Calu3 (cell line): ENCODE results near the gene VPS26A. TPM values are rescaled to one million over a fixed set of nuclear protein-coding genes. Genes with fewer than 3 reads are reported as not detected.

Experiments
- BruUV-seq: library from RNA; stranded (reverse); fragments of 400-500 nt; replicated peaks from 2 replicates; lab custom pipeline; 2021; lab: Mats Ljungman, UMichigan
- CTCF ChIA-PET: fragments of 300-600 bp; sonication (Branson Sonifier 250); formaldehyde crosslinking; loops from one replicate; lab custom pipeline; 2022; ENCODE audit warnings: antibody characterized with exemption; lab: Charles Lee
- DNase-seq: peaks from one replicate; pipeline ENCODE4 v3.0.0; 2022
- H3K27ac Mint-ChIP-seq: one replicate; pipeline ENCODE4 v1.8.0; 2022; ENCODE audit warnings: mixed read lengths; ENCODE audit not compliant: unreplicated experiment
- H3K27me3 Mint-ChIP-seq: one replicate; pipeline ENCODE4 v1.8.0; 2022; ENCODE audit warnings: mixed read lengths; ENCODE audit not compliant: unreplicated experiment
- H3K36me3 Mint-ChIP-seq: one replicate; pipeline ENCODE4 v1.8.0; 2022; ENCODE audit warnings: mild to moderate bottlenecking, moderate library complexity, mixed read lengths; ENCODE audit not compliant: insufficient read depth, unreplicated experiment
- H3K4me1 Mint-ChIP-seq: one replicate; pipeline ENCODE4 v1.8.0; 2022; ENCODE audit warnings: mild to moderate bottlenecking, low read depth, mixed read lengths; ENCODE audit not compliant: unreplicated experiment
- H3K4me3 Mint-ChIP-seq: one replicate; pipeline ENCODE4 v1.8.0; 2022; ENCODE audit warnings: mild to moderate bottlenecking, low read depth, moderate library complexity, mixed read lengths; ENCODE audit not compliant: unreplicated experiment
- H3K9me3 Mint-ChIP-seq: one replicate; pipeline ENCODE4 v1.8.0; 2022; ENCODE audit warnings: low read depth, mixed read lengths; ENCODE audit not compliant: unreplicated experiment
- CTCF ChIP-seq: fragments of 200-600 bp; IDR thresholded peaks from one replicate; pipeline ENCODE4 v1.8.0; 2022; ENCODE audit warnings: antibody characterized with exemption; ENCODE audit not compliant: unreplicated experiment
- intact Hi-C: fragments of 100-400 bp; cut with micrococcal nuclease; formaldehyde crosslinking; loops from one replicate; pipeline ENCODE4 v1.10.0; 2022; ENCODE audit not compliant: unreplicated experiment
- total RNA-seq: library from RNA; stranded (reverse); gene quantifications from 2 replicates; pipeline ENCODE4 v1.2.3, GENCODE V29; 2022

VPS26A gene
- total RNA-seq, 1 experiment from 2014 or later: 80.3 TPM

GRCh38 chr10:69080226-69080625, 43.8 kb upstream of the VPS26A start:
- no peaks in the 10 kb centered on the region for H3K27me3 Mint-ChIP-seq
- CTCF ChIA-PET: interaction anchor here (0.5 to 0.6 kb wide), 2 partner anchors 19 to 32 kb away, joined by 3 read pairs; no protein-coding TSS in a partner anchor
- H3K9me3 Mint-ChIP-seq: no peaks in the 10 kb centered on the region
- H3K4me3 Mint-ChIP-seq: no peak overlapping the region
- no peak for TF ChIP-seq CTCF
- H3K27ac Mint-ChIP-seq: no peak overlapping the region
- DNase-seq: no peak
- H3K36me3 Mint-ChIP-seq: no peaks in the 10 kb centered on the region
- no TSS peak for BruUV-seq
- H3K4me1 Mint-ChIP-seq: no peaks in the 10 kb centered on the region
- intact Hi-C loops: no loop called here

GRCh38 chr10:69086001-69086509, 37.9 kb upstream of the VPS26A start:
- H3K27ac Mint-ChIP-seq: no peak overlapping the region
- no peaks in the 10 kb centered on the region for H3K9me3 Mint-ChIP-seq
- no peak for TF ChIP-seq CTCF
- no peaks in the 10 kb centered on the region for H3K27me3 Mint-ChIP-seq
- CTCF ChIA-PET: no interaction called here
- DNase-seq: no peak
- no TSS peak for BruUV-seq
- intact Hi-C loops: no loop called here
- H3K4me3 Mint-ChIP-seq: no peak overlapping the region
- no peaks in the 10 kb centered on the region for H3K36me3 Mint-ChIP-seq
- no peaks in the 10 kb centered on the region for H3K4me1 Mint-ChIP-seq

DNA sequence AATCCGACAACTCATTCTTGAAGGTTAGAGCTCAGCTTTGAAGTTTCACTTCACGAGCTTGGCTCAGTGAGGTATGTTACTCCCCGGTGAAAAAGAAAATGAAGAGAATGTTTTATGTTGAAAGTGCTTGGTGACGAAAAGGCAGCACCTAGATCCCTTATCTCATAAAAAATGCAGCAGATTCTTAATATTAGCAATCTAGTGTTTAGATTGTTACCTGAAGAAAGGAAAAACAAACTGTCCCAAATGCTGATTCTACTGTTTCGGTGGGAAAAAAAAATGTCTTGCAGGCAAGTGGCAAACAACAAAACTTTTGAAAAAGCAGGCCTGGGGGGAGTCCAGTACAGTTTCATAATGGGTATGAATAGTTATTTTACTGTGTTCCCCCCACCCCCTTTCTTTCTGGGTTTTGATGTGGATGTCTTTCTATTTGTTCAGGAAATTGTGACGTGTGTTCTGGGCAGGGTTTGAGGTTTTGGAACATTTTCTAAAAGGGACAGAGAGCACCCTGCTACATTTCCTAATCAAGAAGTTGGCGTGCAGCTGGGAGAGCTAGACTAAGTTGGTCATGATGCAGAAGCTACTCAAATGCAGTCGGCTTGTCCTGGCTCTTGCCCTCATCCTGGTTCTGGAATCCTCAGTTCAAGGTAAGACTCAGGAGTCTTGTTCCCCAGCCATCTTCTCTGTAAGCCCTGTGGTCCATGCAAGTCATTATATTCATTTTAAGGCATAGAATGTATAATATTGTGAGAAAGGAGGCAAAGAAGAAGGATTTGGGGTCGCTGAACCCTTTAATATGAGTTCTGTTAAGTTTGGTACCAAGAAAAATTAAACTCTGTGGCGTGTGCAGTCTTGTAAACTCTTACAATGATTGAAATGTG, 36.1 kb upstream of the VPS26A start, which contains the start of gene SRGN:
Gene SRGN (plus strand): TSS at position 514 of the 881 bp plus-strand sequence. CDS start 55 bp downstream, at position 569.
- TF ChIP-seq CTCF: no peak
- DNase-seq: no peak
- Mint-ChIP-seq H3K36me3 (no peaks in the 10 kb centered on the region), H3K4me1 (no peaks in the 10 kb centered on the region), H3K27ac (no peak within 1 kb of the TSS), H3K4me3 (no peak within 1 kb of the TSS), H3K27me3 (no peaks in the 10 kb centered on the region), H3K9me3 (no peaks in the 10 kb centered on the region)
- no TSS peak for BruUV-seq
- CTCF ChIA-PET: no interaction called here
- intact Hi-C loops: no loop called here

- Mint-ChIP-seq H3K36me3 (no peaks in the 10 kb centered on the region), H3K9me3 (no peaks in the 10 kb centered on the region), H3K27ac (no peak overlapping the region), H3K27me3 (no peaks in the 10 kb centered on the region), H3K4me1 (no peaks in the 10 kb centered on the region), H3K4me3 (no peak overlapping the region)
- no peak for DNase-seq
- intact Hi-C loops: no loop called here
- TF ChIP-seq CTCF: no peak
- CTCF ChIA-PET: no interaction called here
- BruUV-seq: no TSS peak
Observed at GRCh38 chr10:69088471-69088769, 35.6 kb upstream of the VPS26A start.
